ENCODE results near the gene L3MBTL2.
A peak's percentile ranks its signal among the peaks of the same experiment; 100 is the strongest.
"Not testable (repeated sequence)": the region's sequence is repeated elsewhere in the genome, so short reads cannot be mapped to it uniquely, and the experiment has no call there.

L3MBTL2 gene

DNA sequence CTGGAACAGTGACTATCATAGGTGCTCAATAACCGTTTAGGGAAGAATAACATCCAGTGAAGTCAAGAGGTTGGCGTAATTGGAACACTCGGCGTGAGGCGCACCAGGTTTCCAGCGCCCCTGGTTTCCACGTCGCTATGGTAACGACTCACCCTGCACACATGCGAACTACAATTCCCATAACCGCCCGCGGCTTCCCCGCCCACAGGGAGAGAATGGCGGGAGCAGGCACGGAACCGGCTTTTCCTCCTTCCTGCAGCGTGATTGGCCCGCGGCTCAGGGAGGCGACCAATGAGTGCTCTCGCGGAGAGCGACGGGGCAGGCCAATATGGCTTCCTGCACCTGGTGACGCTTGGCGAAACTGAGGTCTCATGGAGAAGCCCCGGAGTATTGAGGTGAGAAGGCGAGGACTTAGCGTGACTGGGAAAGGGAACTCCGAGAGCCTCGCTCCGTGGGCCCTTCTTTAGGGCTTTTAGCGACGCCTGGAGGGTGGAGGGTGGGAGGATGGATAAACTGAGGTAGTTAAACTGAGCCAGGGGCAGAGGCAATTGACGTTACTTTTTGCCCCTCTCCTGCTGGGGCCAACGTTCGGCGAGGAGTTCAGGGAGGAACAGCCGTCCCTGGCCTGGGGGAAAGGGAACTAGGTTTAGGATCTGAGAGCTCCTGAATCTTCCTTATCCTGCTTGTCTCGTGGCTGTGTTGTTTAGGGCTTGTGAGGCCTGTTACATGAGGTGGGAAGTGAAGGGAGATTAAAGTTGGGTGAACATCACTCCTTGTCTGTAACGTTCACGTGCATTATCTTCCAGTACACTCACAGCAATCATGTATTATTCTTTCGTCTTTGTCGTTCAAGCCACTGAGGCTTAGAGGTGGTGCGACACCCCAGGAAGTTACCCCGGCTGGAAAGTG is at the start of gene L3MBTL2:
Gene L3MBTL2 (plus strand): TSS at position 321 of the 909 bp plus-strand sequence. CDS start 51 bp downstream, at position 372.
- DNase-seq, result peak; percentile 97

DNA sequence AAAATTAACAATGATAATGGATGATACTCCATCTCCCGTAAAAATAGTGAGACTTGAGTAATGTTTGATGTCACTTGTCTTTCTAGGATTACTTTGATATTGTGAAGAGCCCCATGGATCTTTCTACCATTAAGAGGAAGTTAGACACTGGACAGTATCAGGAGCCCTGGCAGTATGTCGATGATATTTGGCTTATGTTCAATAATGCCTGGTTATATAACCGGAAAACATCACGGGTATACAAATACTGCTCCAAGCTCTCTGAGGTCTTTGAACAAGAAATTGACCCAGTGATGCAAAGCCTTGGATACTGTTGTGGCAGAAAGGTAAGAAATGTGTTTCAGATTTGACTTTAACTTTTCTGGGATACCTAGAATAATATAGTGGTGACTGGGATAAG is 48.0 kb upstream of the L3MBTL2 start:
- DNase-seq, result no peak

DNA sequence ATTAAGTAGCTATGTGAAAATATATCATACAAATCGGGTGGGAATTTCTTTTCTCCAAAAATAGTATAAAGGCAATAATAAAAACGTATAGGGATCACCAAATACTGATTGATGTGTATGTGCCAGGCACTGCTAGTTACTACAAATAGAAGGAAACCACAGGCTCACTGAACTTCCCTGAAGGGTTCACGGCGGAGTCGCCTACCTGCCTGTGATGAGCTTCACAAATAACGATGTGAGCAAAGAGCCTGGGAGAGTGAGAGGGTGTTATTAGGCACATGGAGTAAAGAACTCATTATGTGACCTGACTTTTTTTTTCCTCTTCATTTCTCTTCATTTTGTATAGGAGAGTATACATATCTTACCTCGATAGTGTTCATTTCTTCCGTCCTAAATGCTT is 36.0 kb upstream of the L3MBTL2 start:
- no peak for DNase-seq

DNA sequence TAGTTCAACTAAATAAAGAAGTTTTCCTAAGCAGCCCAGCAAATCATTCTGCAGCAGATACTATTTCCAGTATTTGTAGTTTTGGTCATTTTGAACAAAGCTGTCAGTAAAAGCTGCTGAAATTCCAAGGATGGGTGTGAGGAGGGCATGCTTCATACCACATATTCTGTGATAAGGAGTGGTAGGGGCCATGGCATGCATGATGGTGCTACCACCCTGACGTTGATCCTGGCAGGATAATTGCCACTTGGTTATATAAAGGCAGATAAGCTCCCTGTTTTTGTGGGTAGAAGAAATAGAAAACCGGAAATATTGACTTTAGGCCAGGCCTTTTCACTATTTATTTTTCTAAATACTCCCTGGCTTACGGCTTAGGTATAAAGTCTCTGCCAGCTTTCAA is 33.1 kb upstream of the L3MBTL2 start:
- DNase-seq, result no peak

DNA sequence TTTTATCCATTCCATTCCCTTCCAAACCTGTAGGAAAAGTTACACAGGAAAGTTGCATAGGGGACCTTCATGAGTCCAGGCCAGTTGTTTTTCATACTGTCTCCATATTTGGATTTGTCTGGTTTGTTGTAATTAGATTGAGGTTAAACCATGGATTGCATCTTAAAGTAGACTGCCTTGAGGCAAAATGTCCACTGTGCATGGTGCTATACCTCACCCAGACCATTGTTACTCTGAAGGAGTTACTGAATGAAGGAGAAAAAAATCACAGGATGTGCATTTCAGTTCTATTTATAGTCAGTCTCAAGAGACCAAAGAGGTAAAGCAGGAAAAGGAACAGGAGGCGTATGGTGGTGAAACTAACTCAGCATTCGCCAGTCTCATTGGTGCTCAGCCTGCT is 29.6 kb upstream of the L3MBTL2 start:
- no peak for DNase-seq

DNA sequence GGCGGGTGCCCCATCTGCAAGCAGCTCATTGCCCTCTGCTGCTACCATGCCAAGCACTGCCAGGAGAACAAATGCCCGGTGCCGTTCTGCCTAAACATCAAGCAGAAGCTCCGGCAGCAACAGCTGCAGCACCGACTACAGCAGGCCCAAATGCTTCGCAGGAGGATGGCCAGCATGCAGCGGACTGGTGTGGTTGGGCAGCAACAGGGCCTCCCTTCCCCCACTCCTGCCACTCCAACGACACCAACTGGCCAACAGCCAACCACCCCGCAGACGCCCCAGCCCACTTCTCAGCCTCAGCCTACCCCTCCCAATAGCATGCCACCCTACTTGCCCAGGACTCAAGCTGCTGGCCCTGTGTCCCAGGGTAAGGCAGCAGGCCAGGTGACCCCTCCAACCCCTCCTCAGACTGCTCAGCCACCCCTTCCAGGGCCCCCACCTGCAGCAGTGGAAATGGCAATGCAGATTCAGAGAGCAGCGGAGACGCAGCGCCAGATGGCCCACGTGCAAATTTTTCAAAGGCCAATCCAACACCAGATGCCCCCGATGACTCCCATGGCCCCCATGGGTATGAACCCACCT is 28.0 kb upstream of the L3MBTL2 start:
- no peak for DNase-seq

DNA sequence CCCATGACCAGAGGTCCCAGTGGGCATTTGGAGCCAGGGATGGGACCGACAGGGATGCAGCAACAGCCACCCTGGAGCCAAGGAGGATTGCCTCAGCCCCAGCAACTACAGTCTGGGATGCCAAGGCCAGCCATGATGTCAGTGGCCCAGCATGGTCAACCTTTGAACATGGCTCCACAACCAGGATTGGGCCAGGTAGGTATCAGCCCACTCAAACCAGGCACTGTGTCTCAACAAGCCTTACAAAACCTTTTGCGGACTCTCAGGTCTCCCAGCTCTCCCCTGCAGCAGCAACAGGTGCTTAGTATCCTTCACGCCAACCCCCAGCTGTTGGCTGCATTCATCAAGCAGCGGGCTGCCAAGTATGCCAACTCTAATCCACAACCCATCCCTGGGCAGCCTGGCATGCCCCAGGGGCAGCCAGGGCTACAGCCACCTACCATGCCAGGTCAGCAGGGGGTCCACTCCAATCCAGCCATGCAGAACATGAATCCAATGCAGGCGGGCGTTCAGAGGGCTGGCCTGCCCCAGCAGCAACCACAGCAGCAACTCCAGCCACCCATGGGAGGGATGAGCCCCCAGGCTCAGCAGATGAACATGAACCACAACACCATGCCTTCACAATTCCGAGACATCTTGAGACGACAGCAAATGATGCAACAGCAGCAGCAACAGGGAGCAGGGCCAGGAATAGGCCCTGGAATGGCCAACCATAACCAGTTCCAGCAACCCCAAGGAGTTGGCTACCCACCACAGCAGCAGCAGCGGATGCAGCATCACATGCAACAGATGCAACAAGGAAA is 27.3 kb upstream of the L3MBTL2 start:
- DNase-seq, result no peak

DNA sequence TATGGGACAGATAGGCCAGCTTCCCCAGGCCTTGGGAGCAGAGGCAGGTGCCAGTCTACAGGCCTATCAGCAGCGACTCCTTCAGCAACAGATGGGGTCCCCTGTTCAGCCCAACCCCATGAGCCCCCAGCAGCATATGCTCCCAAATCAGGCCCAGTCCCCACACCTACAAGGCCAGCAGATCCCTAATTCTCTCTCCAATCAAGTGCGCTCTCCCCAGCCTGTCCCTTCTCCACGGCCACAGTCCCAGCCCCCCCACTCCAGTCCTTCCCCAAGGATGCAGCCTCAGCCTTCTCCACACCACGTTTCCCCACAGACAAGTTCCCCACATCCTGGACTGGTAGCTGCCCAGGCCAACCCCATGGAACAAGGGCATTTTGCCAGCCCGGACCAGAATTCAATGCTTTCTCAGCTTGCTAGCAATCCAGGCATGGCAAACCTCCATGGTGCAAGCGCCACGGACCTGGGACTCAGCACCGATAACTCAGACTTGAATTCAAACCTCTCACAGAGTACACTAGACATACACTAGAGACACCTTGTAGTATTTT is 26.6 kb upstream of the L3MBTL2 start:
- DNase-seq, result no peak

DNA sequence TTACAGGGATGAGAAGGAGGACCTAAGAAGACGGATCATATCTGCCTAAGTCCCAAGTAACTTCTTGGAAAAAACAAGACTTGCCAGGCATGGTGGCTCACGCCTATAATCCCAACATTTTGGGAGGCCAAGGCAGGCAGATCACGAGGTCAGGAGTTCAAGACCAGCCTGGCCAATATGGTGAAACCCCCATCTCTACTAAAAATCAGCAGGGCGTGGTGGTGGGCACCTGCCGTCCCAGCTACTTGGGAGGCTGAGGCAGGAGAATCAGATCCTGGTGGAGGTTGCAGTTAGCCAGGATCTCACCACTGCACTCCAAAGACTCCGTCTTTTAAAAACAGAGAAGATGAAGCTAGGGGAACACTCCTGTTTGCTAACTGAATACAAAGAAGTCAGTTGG is 24.8 kb upstream of the L3MBTL2 start:
- DNase-seq, result not testable (repeated sequence)

DNA sequence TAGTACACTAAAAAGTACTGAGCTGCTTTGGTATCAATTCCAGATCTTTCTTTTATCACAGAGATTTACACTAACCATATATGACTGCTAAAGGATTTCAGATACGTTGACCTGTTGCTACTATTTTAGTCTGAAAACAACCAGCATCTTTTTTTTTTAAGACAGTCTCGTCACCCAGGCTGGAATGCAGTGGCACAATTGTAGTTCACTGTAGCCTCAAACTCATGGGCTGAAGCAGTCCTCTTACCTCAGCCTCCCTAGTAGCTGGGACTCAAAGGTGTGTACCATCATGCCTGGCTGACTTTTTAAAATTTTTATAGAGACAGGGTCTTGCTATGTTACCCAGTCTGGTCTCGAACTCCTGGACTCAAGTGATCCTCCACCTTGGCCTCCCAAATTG is 24.2 kb upstream of the L3MBTL2 start:
- no peak for DNase-seq

DNA sequence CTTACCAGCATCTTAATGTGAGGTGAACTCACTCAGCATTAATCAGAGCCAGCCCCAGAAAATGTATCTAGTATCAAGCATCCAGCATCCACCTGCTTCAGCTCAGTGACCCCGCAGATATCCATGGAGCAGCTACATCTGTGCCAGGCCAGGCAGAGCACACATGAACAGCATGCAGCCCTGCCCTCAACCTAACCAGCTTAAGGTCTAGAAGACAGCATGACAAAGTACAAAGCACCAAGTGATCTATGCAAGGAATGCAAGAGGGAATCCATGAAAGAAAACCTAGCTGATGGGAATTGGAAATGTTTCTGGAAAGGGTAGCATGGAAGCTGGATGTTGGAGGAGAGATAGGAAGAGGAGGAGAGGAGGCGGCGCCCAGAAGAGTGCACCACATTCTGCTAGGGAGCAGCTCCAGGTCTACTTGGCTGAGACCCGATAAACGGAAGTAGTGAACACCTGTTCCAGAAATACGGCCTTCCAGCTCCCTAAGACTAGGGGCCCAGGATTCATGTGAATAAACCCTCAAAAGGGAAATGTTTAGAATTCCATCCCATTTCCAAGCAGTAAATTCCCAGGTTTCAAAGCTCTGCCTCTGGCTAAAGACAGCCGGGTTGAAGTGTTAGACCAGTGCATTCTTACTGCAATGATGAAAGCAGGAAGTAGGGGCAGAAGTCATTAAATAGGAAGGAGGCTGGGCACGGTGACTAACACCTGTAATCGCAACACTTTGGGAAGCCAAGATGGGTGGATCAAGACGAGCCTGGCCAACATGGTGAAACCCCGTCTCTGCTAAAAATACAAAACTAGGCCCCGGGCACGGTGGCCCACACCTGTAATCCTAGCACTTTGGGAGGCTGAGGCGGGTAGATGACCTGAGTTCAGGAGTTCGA is 23.5 kb upstream of the L3MBTL2 start:
- peak; percentile 6 for DNase-seq

DNA sequence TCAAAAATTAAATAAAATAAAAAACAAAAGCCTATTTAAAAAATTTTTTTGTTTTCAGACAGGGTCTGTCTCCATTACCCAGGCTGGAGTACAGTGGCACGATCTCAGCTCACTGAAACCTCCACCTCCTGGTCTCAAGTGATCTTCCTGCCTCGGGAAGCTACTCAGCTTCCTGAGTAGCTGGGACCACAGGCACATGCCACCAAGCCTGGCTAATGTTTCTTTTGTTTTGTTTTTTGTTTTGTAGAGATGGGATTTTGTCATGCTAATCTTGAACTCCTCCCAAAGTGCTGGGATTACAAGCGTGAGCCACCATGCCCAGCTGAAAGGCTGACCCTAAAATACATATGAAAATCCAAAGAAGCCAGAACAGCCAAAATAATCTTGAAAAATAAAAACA is 20.4 kb upstream of the L3MBTL2 start:
- DNase-seq, result no peak

DNA sequence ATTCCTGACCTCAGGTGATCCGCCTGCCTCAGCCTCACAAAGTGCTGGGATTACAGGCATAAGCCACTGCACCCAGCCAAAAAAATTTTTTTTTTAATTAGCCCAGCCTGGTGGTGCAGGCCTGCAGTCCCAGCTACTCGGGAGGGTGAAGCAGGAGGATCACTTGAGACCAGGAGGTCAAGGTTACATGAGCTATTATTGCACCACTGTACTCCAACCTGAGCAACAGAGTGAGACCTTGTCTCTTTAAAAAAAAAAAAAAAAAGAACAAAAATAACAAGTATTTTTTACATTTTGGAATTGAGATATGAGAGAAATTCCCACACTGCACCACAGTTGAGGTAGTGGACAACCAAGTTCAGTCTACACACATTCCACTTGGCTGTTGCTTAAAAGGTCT is 13.6 kb upstream of the L3MBTL2 start:
- DNase-seq, result no peak

DNA sequence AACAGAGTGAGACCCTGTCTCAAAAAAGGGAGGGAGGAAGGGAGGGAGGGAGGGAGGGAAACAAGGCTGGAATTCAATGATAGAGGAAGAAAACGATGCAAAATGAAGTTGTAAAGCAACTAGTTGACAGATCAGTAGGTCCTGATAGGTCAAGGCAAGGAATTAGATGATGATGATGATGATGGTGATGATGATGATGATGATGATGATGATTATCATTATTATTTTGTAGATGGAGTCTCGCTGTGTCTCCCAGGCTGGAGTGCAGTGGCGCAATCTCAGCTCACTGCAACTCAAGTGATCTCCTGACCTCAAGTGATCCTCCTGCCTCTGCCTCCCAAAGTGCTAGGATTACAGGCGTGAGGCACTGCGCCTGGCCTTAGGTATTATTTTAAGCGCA is 11.3 kb upstream of the L3MBTL2 start:
- no peak for DNase-seq

DNA sequence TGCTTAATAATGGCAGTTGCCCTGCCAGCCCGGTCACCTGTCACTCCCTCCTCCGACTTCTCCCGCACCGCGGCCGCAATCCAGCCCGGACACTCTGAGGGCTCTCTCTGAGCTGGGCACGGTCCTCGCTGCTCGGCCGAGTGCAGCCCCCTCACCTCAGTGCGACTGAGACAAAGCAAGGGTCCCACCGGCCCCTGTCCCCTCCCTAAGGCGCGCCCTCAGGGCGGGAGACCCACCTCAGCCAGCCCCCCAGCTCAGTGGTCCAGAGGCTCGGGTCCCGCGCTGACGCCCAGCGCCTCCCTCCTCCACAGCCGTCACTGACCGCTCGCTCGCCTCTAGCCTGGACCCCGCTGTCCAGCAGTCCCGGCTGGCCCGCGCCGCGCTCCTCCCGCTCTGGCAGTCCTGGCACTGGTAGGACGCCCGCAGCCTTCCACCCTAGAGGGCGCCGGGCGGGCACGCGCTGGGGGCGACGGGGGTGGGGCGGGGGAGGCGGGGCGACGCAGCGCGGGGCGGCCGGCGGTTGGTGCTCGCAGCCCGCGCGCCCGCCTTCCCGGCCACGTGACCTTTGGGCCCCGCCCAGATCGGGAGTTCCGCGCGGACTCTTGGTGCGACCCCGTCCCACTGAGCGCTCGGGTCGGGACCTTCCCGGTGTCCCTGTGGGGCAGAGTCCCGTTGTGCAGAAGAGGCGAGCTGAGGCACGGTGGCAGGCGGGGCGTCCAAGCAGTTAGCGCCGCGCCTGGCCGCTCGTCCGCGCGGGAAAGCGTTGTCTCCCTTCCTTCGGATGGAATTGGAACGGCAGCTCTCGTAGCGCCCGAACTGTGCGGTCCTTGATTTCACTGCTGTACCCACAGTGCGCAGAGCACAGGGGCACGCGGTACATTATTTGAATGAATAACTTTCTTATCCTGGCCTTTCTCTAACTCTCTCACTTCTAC is 7.8 kb upstream of the L3MBTL2 start:
- DNase-seq, result peak; percentile 64

DNA sequence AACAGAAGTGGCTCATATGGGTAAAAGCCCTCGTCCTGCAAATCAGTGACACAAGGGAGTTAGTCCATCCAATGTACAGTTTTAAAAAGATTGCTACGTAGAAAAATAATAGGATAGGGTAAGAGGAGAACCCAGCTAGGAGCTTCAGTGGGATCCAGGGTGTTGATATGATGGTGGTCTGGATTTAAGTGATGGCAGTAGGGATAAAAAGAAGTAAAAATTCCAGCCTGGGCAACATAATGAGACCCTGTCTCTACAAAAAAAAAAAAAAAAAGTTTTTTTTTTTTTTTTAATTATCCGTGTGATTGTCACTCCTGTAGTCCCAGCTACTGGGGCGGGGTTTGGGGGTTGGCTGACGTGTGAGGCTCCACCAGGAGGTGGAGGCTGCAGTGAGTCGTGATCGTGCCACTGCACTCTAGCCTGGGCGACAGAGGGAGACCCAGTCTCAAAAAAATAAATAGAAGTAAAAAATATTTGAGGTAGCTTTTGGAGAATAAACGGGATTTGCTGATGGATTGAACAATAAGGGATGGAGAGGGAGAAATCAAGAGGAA is 7.0 kb upstream of the L3MBTL2 start:
- peak; percentile 38 for DNase-seq

DNA sequence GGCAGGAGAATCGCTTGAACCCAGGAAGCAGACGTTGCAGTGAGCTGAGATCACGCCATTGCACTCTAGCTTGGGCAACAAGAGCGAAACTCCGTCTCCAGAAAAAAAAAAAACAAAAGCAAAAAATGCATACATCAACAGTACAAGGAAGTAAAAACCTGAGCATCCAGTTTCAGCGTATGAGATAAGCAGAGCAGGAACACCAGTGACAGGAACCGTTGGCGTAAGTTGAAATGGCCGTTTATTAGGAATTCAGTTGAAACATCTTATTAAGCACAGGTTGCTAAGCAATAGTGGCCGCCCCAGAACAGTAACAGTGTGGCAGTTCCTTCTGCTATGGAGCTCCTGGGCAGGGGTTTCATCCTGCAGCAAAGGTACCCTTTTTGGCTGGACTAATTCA is 4.0 kb upstream of the L3MBTL2 start:
- DNase-seq, result no peak

DNA sequence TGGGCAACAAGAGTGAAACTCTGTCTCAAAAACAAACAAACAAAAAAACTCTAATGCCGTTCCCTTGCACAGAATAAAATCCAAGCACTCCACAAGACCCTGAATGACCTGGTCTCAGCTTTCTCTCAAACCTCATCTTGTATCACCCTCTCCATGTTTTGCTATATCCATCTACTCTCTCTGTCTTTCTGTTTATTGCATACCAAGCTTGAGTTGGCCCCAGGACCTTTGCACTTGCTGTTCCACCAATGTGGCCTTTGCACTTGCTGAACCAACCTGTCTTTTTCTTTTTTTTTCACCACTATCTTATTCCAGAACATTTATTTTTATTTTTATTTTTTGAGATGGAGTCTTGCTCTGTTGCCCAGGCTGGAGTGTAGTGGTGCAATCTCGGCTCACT is 2.0 kb upstream of the L3MBTL2 start:
- no peak for DNase-seq

DNA sequence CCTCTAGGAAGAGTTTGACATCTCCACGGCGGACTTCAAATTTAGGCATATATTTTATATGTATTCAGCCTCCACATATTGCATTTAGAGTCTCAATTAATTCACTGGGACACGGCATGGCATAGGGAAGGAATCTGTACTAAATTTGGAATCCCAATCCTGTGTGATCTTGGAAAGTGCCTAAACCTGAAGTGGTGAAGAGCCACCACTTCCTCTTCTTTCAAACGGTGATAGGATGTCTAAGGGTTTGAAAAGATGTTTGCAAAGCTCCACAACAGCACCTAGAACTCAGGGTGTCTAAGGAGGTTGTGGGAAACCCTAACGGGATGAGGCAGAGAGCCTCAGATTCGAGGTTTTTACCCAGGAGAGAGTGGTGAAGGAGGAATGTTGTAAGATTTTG is 1.0 kb upstream of the L3MBTL2 start:
- no peak for DNase-seq

DNA sequence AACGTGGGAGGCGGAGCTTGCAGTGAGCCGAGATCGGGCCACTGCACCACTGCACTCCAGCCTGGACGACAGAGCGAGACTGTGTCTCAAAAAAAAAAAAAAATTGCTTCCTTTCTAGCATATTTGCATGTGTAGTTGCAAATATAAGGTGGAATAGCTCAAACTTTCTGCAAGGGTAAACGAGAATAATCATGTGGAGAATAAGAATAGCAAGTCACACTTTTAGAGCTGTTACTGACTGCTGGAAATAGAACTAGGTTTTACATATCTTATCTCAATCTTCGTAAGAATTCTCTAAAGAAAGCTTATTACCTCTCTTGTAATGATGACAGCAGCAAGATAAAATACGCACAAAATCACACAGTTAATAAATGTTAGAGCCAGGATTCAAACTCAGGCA is 1.6 kb downstream of the L3MBTL2 start:
- no peak for DNase-seq

DNA sequence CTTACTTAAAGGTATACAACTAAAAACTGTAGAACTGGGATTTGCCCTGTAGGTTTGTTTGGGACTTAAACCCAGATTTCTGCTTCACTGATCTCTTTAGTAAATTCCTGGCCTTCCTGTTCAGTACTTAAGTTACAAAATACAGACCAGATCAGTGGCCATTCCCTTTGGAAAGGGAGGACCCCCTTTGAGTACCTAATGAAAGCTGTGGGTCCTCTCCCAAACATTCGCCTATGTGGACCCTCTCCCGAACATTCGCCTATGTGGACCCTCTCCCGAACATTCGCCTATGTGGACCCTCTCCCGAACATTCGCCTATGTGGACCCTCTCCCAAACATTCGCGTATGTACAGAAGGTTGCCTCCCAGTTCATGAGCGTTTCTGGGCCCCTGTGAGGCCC is 10.3 kb downstream of the L3MBTL2 start:
- no peak for DNase-seq

Measured in CD4-positive, alpha-beta T cell treated with Interleukin-4 for 4 hours (primary cell).